Measurements from ENCODE around the gene TUBA3C.
A peak's percentile ranks its signal among the peaks of the same experiment; 100 is the strongest.

Gene TUBA3C

DNA sequence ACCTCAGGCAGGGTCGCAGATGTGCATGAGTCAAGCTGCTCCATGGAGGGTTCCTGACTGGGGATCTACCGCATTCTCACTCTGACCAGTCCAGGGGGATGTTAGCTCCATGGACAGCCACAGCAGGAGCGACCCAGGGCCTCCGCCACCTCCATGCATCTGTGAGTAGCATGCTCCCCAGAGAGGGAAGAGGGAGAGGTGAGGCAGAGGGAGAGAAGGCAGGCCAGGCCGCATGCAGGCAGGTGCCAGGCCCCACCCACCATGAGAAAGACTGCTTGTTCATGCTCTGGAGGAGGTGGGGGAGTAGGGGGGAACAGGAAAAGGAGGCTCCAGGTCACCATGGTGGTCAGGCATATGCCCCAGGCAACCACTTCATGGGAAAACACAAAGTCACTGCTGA, 20.3 kb downstream of the TUBA3C start:
- ATAC-seq: no peak

DNA sequence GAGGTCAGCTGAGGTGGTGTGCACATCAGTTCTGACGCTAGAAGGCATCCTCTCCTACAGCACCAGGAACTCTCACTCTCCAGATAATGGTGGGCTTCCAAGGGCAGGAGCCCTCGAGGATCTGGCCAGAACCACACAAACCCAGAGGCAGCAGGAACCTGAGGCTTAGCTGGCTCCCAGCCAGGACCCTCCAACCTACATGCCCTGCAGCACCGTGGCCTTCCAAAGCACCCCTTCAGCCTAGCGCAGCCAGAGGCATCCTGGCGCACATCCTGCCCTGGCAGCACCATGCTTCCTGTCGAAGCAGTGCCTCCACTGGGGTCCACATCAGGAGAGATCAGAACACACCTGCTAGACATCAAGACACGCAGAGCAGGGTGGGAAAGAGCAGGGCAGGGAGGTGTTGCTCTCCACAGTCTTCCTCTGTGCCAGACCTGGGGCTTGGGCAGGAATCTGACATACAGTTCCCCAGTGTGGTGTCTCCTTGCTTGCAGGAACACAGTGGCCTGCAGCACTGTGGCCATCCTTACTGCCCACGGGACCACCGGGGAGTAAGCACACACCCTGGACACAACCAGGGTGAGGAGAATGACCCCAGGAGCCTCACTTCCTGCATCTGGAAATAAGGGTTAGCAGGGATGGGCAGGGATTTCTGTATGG, 21.7 kb downstream of the TUBA3C start:
- no peak for DNase-seq
- no peak for ATAC-seq

More for the DNA sequence above, 20.3 kb downstream of the TUBA3C start:
- DNase-seq: no peak

DNA sequence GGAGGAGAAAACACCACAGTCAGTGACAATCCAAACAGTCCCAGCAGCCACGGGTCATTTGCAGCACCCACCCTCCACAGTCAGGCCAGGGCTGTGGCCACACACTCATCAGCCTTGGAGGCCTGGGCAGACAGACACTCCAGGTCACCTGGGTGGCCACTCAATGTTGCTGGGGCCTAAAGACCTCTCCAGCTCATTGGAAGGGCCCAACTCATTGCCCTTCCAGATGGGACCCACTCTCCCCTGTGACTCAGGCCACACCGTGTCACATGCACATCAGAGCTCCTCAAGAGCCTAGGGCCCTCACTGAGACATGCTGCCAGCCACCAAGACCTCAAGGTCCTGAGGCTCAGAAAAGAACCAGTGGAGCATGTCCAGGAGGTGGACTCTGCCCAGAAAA, 22.4 kb downstream of the TUBA3C start:
- DNase-seq: no peak
- ATAC-seq: no peak

DNA sequence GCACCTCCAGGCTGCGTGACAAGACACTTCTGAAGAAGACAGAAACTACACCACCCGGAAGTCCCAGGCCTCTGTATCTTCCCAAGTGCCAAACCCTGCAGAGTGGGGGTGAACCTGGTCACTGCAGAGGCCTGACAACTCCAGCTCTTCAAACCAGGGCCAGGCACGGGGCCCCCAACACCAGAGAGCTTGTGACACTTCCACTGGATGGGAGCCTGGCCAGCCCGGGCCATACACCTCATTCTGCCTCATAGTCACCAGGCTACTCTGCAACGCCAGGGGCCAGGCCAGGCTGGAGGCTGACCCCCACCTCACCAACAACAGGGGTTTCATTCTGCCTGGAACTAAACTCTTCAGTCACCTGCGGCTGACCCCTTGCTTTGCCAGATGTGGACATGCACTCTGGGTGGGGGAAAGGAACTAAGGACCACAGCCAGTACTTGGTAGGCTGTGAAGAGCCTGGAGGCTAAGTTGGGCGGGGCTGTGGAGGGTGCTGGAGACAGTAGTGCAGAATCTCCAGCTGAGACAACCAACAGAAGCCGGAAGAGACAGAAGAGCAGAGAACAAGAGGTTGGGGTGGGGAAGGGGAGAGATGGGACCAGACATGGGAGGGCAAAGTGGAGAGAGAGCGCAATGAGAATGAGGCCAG, 23.0 kb downstream of the TUBA3C start:
- DNase-seq (no peak), ATAC-seq (no peak)

DNA sequence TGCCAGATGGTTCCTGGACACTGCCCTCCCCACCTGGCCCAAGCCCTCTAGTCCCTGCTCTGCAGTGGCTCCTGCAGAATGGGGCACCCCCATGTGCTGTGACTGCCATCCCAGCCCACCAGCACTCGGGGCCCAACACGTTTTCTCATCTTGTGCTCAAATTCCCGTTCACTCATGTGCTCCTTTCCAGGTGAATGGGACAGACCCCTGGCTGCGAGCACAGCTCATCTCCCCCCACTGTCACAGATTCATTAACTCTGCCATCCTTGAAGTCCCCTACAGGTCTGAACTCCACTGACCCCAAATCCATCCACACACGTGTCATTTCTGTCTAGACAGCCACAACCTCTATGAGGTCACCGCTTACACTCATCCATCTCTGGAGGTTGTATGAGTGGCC, 23.6 kb downstream of the TUBA3C start:
- ATAC-seq: no peak
- no peak for DNase-seq

DNA sequence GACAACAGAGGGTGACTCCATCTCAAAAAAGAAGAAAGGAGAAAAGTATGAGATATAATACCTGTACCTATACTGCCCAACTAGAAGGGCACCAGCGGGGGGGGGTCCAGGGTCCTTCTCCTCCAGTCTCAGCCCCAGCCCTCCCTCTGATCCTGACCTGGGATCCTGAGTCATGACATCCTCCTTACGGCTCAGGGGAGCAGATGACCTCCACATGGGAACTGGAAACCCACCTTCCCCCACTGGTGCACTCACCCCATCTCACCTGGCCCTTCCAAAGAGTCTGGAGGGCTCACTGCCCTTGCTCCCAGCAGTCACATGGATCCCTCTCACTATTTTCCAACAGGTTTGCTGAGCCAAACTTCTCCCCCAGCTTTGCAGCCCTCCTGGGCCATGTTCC, 24.2 kb downstream of the TUBA3C start:
- ATAC-seq (no peak), DNase-seq (no peak)

DNA sequence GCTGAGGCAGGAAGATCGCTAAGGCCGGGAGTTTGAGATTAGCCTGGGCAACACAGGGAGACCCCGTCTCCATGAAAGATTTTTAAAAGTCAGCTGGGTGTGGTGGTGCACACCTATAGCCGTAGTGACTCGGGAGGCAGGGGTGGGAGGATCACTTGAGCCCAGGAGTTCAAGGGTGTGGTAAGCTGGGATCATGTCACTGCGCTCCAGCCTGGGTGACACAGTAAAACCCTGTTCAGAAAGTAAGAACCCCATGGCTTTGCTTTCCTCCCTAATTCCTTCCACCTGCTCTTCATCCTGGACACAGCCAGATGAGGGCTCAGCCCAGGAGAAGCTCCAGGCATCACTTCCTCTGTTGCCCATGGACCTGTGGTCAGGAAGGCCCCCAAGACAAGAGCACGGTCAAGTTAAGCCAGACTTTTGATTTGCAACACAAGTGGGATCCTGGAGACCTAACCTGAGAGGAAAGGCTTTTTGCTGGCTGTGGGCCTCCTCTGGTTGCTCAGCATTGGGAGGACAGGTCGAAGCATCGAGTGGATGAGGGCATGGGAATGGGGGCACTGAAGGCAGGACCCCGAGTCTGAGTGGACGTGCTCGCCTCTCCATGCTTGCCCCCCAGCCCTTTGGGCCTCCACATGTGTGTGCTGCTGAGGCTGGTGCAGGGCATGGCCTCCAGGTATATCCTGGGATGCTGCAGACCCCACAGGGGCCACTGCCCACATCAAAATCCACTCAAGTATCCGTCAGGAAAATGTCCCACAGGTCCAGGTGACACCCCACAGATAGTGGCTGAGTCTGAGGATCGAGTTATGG, 25.4 kb downstream of the TUBA3C start:
- DNase-seq (no peak), ATAC-seq (no peak)

DNA sequence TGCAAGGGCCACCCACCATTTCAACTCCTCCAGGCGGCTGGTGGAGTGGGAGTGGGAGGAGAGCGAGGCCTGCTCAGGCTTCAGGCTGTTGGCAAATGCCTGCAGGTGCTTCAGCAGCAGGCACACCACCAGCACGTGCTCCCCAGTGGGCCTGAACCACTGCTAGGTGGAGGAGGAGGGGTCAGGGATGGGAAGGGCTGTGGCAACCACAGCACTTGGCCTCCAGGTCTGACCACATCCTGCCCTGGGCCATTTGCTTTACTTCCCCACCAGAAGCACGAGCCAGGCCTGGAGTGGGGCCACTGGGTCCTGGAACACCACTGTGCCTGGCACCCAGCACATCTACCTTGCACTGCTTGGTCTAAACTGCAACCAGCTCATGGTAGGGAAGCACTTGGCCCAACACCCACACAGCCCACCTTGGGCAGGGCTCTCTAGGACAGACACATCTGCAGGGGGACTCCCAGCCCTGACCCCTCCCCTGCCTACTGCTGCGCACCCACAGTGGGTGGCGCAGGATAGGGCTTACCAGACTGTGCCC, 26.2 kb downstream of the TUBA3C start:
- ATAC-seq (no peak), DNase-seq (no peak)

DNA sequence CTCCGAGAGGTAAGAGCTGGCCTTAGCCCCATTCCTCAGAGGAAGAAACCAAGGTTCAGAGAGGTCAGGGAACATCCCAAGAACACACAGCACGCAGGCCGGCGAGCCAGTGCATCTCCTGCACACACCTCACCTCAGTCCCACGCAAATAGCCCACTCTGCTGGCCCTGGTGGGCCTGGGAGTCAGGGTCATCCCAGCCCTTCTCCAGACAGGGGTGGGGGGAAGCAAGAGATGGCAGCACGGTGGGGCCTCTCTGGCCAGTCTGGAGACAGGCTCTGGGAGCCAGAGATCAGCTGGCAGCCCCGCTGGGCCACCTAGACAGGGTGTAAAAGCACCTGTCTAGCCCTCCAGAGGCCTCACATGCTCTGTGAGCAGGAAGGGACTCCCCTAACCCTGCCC, 26.8 kb downstream of the TUBA3C start:
- DNase-seq (no peak), ATAC-seq (no peak)

DNA sequence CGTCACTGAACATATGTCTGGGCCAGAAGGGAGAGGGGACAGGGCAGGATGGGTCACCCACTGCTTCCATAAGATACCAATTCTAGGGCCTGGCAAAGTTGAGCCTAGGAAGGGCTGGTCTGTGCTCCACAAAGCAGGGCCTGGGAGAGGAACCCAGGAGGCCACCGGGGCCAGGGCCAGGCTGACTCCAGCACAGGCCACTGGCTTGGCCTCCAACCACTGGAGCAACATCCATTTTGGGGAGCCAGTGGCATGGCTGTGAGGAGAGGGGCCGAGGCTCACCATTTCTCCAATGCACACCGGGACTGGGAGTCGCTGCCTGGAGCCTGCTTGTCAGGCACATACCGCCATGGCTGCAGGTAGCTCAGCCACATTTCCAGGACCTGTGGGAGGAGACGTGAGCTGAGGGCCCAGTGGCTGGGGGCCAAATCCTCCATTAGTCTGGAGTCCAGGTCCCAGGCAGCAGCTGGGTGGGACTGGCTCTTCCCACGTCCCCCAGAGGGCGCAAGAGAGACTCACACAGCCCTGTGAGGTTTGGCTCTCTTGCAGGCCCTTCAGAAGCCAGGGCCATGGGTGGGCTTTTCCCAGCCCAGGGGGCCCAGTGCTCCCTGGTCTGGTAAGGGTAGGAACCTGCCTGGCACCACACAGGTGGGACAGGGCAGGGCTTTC, 27.7 kb downstream of the TUBA3C start:
- DNase-seq (peak; percentile 19), ATAC-seq (no peak)

DNA sequence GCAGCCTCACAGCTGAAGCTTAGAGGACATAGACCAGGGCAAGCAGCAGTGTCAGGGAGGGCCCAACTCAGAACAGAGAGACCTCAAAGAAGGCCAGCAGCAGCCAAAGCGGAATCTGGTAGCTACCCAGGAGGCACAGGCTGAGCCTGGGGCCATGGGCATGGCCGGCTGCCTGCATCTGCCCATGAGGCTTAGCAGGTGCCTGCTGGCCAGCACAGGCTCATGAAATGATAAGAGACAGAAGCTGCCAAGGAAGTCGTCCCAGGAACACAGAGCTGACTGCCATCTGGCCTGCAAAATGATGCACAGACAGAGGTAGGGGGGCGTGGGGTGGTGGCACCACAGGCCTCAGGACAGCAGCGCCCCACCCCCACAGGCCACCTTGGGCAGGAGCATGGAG, 29.2 kb downstream of the TUBA3C start:
- no peak for ATAC-seq
- no peak for DNase-seq

DNA sequence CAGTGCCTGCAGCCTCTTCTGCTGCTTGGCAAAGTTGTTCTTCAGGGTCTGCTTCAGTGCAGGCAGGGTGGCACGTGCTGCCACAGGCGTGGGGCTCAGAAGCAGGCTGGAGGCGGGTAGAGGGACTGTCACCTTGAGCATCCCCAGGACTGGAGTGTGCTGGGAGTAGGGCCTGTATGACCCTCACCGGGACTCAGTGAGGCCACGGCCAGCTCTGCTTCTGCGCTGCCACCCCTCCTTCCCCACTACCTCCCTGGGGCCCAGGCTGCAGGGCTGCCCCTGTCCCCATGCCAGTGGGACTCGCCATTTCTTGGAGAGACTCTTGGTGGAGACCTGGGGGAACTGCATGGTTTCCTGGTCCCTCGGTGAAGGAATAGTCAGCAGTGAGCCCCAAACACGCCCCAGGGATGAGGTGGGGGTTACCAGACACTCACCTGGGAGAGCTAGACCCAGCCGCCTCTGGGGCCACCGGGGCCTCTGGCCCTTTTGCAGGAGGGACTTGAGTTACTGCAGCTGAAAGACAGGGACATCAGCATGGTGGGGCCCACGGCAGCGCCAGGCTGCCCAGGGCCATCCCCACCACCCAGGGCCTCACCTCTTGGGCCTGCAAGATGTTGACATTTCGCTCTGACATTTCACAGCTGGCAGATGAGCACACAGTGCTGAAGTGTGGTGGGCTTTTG, 29.9 kb downstream of the TUBA3C start:
- DNase-seq: no peak
- no peak for ATAC-seq

DNA sequence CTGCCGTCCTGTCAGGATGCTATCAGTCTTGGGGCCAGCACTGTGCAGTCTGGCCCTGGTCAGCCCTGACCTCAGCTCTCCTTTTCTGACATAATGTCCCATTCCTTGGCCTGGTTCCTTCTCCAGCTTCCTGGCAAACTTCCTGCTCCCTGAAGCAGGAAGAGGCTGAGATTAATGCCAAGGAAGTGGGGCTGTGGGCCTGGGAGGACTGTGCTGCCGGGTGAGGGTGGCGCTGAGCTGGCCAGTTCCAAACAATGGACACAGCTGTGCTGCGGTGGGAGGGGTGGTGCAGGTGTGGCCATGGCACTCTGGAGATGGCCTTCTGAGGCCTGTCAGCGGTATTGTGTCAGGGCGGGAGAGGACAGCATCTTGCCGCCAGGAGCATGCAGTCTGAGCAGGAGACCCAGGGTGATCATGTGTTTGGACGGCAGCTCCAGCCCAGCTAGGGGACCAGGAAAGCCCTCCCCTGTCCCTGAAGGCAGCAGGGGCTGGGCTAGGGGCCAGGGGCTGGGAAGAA, 30.9 kb downstream of the TUBA3C start:
- ATAC-seq (no peak), DNase-seq (no peak)

DNA sequence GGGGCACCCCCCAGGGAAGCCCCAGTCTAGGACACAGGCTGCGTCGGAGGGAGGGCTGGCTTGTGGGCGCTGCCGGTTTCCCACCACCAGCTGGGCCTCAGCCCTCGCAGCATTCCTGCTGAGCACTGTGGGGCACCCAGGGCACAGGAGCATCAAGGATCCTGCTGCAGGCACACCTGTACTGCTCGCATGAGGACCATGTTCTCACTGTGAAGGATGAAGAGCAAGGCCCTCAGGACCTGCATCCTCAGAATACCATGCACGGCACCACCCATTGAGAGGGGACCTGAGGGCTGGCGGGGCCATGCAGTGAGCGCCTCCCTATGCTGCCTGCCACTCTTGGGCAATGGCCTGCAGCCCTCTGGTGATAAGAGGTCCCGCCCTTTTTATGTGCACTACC, 31.4 kb downstream of the TUBA3C start:
- no peak for DNase-seq
- no peak for ATAC-seq

DNA sequence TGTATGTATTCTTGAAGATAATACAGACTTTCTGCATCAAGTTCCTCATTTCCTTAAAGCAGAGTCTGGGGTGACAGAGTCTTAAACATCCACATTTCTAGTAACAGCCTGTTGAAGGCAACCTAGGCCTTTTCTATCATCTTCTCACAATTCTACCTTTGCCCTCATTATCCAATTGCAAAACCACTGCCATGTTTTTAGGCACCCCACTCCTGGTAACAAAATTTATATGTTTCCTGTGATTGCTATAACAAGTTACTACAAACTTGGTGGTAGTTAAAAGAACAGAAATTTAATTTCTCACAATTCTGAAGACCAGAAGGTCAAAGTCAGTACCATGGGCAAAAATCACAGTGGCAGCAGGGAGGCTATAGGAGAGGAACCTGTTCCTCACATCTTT, 33.1 kb downstream of the TUBA3C start:
- DNase-seq (no peak), ATAC-seq (no peak)
